HCT116 (cell line): ENCODE results near the gene SRRD.

ENCODE experiments used
- CTCF ChIP-seq, 3 experiments: fragments of 200-600 bp in 1 of 3; sonication (generic) in 1 of 3; IDR thresholded peaks in 2 of 3; conservative IDR thresholded peaks in 1 of 3; 2 replicates each; pipeline ENCODE4 v1.5.1; 2012 to 2017; ENCODE audit warnings: low read depth in 2 of 3, low read length in 2 of 3, antibody characterized with exemption in 1 of 3, borderline replicate concordance in 1 of 3, control low read depth in 1 of 3, mild to moderate bottlenecking in 1 of 3, mixed read lengths in 1 of 3, mixed run types in 1 of 3, moderate library complexity in 1 of 3; ENCODE audit not compliant: insufficient read depth in 1 of 3
- EZH2phosphoT487 ChIP-seq: fragments of 200-600 bp; IDR thresholded peaks from 2 replicates; pipeline ENCODE4 v1.6.1; 2018; ENCODE audit warnings: antibody characterized with exemption, borderline replicate concordance
- JUND ChIP-seq: IDR thresholded peaks from 2 replicates; pipeline ENCODE4 v1.6.1; 2012
- POLR2A ChIP-seq: IDR thresholded peaks from 2 replicates; pipeline ENCODE4 v1.7.0; 2011; ENCODE audit warnings: borderline replicate concordance; ENCODE audit not compliant: insufficient read depth, insufficient read length; ENCODE audit errors: extremely low read depth
- POLR2AphosphoS5 ChIP-seq: IDR thresholded peaks from 2 replicates; pipeline ENCODE4 v1.6.1; 2011; ENCODE audit warnings: mild to moderate bottlenecking, low read depth, low read length, moderate library complexity
- REST ChIP-seq: IDR thresholded peaks from 2 replicates; pipeline ENCODE4 v1.6.1; 2012; ENCODE audit warnings: low read depth
- SIN3A ChIP-seq: IDR thresholded peaks from 2 replicates; pipeline ENCODE4 v1.6.1; 2012; ENCODE audit warnings: low read depth
- SP1 ChIP-seq: IDR thresholded peaks from 2 replicates; pipeline ENCODE4 v1.6.1; 2012; ENCODE audit warnings: low read depth
- SRF ChIP-seq: IDR thresholded peaks from 2 replicates; pipeline ENCODE4 v1.6.1; 2012; ENCODE audit warnings: low read depth
- ZNF274 ChIP-seq: fragments of 200-500 bp; sonication (Bioruptor generic); IDR thresholded peaks from 2 replicates; pipeline ENCODE4 v1.6.1; 2014; ENCODE audit warnings: mild to moderate bottlenecking, low read depth, low read length, inconsistent platforms

GRCh38 chr22:26470807-26471206 lies 12.9 kb upstream of the SRRD start:
- TF ChIP-seq REST = no peak
- no peak for TF ChIP-seq SIN3A
- TF ChIP-seq EZH2phosphoT487 = no peak
- TF ChIP-seq JUND = no peak
- no peak for TF ChIP-seq CTCF (IDR thresholded peaks at IDR 0.05 in 2 of 3, conservative IDR thresholded peaks at IDR 0.05 in 1 of 3; ENCODE audit: borderline replicate concordance in 1 of 3, insufficient read depth in 1 of 3, low read depth in 2 of 3, low read length in 2 of 3)
- TF ChIP-seq POLR2AphosphoS5 = no peak
- no peak for TF ChIP-seq ZNF274
- no peak for TF ChIP-seq POLR2A
- no peak for TF ChIP-seq SP1
- TF ChIP-seq SRF = no peak
